K562 (cell line): ENCODE measurements around the gene INTS2.

ENCODE experiments used
- CHD1 ChIP-seq: fragments of 200-600 bp; sonication (generic); IDR thresholded peaks from one replicate; pipeline ENCODE4 v1.6.1; 2012; ENCODE audit warnings: mild to moderate bottlenecking, moderate library complexity, low read length, inconsistent platforms
- MTA1 ChIP-seq: fragments of 450-650 bp; IDR thresholded peaks from 2 replicates; pipeline ENCODE4 v1.6.1; 2017; ENCODE audit warnings: borderline replicate concordance
- NFYB ChIP-seq: IDR thresholded peaks from 2 replicates; pipeline ENCODE4 v1.6.1; 2011; ENCODE audit warnings: mild to moderate bottlenecking, moderate library complexity; ENCODE audit not compliant: insufficient read length; ENCODE audit errors: extremely low read depth
- POLR2AphosphoS5 ChIP-seq: IDR thresholded peaks from 2 replicates; pipeline ENCODE4 v1.6.1; 2011; ENCODE audit warnings: mild to moderate bottlenecking, low read depth, low read length, moderate library complexity; ENCODE audit not compliant: control insufficient read depth, insufficient read depth
- TARDBP ChIP-seq: fragments of 450-650 bp; IDR thresholded peaks from 2 replicates; pipeline ENCODE4 v1.6.1; 2016
- TEAD4 ChIP-seq, 2 experiments: sonication (generic) in 1 of 2; formaldehyde crosslinking in 1 of 2; IDR thresholded peaks; 2 replicates each; pipeline versions ENCODE4 v1.6.1 to v1.8.0; 2012 to 2022; ENCODE audit warnings: borderline replicate concordance in 1 of 2, inconsistent platforms in 1 of 2, low read length in 1 of 2, mild to moderate bottlenecking in 1 of 2, missing genetic modification reagents in 1 of 2
- TOE1 ChIP-seq, 2 experiments: fragments of 450-650 bp in 1 of 2; sonication (generic) in 1 of 2; formaldehyde crosslinking in 1 of 2; IDR thresholded peaks; 2 replicates each; pipeline versions ENCODE4 v1.7.1 to v1.8.0; 2016 to 2022; ENCODE audit warnings: borderline replicate concordance in 2 of 2, mild to moderate bottlenecking in 2 of 2, antibody characterized with exemption in 1 of 2, inconsistent platforms in 1 of 2, low read depth in 1 of 2, missing genetic modification reagents in 1 of 2, moderate library complexity in 1 of 2
- ZNF124 ChIP-seq: sonication (generic); formaldehyde crosslinking; IDR thresholded peaks from 2 replicates; pipeline ENCODE4 v1.8.1; 2022; ENCODE audit warnings: missing genetic modification reagents
- TF ChIP-seq, protein P1 (sequence below), 3 experiments: IDR thresholded peaks in 2 of 3; conservative IDR thresholded peaks in 1 of 3; 2 replicates each; pipeline ENCODE4 v1.5.1; 2011 to 2012; ENCODE audit warnings: low read length in 3 of 3, mild to moderate bottlenecking in 3 of 3, control low read depth in 2 of 3, improper control_type of control experiment in 1 of 3, inconsistent platforms in 1 of 3, low read depth in 1 of 3, mixed read lengths in 1 of 3, moderate library complexity in 1 of 3; ENCODE audit not compliant: insufficient read depth in 2 of 3
- TF ChIP-seq, protein P2 (sequence below), 2 experiments: IDR thresholded peaks in 1 of 2; conservative IDR thresholded peaks in 1 of 2; 2 replicates each; pipeline ENCODE4 v1.6.1; 2016; ENCODE audit warnings: low read depth in 2 of 2, mild to moderate bottlenecking in 1 of 2, missing compliant biosample characterization in 1 of 2, missing genetic modification characterization in 1 of 2, moderate library complexity in 1 of 2

DNA sequence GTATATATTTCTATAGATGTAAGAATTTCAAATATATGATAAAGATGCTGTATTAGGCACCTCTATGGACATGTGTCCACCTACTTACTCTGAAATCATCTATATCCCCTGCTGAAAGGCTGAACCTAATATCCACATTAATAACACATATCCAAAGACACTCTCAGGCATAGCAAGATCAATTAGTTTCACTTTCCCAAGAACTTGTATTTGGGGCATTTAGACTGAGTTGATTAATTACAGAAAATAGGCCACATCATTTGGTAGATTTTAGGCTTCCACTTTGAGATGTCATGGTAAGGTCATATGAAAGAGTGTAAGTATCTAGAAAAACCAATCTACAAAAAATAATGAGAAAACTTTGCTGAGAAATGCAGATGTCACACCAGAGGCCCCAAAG, 109.6 kb downstream of the INTS2 start:
- TF ChIP-seq, protein P1, sequence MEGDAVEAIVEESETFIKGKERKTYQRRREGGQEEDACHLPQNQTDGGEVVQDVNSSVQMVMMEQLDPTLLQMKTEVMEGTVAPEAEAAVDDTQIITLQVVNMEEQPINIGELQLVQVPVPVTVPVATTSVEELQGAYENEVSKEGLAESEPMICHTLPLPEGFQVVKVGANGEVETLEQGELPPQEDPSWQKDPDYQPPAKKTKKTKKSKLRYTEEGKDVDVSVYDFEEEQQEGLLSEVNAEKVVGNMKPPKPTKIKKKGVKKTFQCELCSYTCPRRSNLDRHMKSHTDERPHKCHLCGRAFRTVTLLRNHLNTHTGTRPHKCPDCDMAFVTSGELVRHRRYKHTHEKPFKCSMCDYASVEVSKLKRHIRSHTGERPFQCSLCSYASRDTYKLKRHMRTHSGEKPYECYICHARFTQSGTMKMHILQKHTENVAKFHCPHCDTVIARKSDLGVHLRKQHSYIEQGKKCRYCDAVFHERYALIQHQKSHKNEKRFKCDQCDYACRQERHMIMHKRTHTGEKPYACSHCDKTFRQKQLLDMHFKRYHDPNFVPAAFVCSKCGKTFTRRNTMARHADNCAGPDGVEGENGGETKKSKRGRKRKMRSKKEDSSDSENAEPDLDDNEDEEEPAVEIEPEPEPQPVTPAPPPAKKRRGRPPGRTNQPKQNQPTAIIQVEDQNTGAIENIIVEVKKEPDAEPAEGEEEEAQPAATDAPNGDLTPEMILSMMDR (IDR thresholded peaks at IDR 0.05 in 2 of 3, conservative IDR thresholded peaks at IDR 0.05 in 1 of 3; ENCODE audit: insufficient read depth in 2 of 3, low read depth in 1 of 3, low read length in 3 of 3) = no peak
- TF ChIP-seq TARDBP = no peak
- no peak for TF ChIP-seq POLR2AphosphoS5
- TF ChIP-seq, protein P2, sequence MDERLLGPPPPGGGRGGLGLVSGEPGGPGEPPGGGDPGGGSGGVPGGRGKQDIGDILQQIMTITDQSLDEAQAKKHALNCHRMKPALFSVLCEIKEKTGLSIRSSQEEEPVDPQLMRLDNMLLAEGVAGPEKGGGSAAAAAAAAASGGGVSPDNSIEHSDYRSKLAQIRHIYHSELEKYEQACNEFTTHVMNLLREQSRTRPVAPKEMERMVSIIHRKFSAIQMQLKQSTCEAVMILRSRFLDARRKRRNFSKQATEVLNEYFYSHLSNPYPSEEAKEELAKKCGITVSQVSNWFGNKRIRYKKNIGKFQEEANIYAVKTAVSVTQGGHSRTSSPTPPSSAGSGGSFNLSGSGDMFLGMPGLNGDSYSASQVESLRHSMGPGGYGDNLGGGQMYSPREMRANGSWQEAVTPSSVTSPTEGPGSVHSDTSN (CRISPR knock-in tag; IDR thresholded peaks at IDR 0.05; ENCODE audit: low read depth) = no peak
- TF ChIP-seq, protein P2 (tag; conservative IDR thresholded peaks at IDR 0.05; ENCODE audit: low read depth) = no peak
- no peak for TF ChIP-seq ZNF124 (CRISPR knock-in tag)
- TF ChIP-seq TOE1 (IDR thresholded peaks at IDR 0.05; ENCODE audit: borderline replicate concordance) = no peak
- no peak for TF ChIP-seq TOE1 (CRISPR knock-in tag; IDR thresholded peaks at IDR 0.05; ENCODE audit: borderline replicate concordance, low read depth)
- no peak for TF ChIP-seq MTA1
- no peak for TF ChIP-seq TEAD4 (IDR thresholded peaks at IDR 0.05; ENCODE audit: low read length)
- no peak for TF ChIP-seq TEAD4 (CRISPR knock-in tag; IDR thresholded peaks at IDR 0.05; ENCODE audit: borderline replicate concordance)
- no peak for TF ChIP-seq CHD1
- no peak for TF ChIP-seq NFYB
